GM21390 (cell line): Measurements from ENCODE around the gene ATAD3C.

ENCODE experiments used
- ATAC-seq: cut with Tn5 transposase; IDR thresholded peaks from one replicate; pipeline ENCODE4 v1.9.1; 2021; ENCODE audit not compliant: unreplicated experiment

ATAD3C gene

DNA sequence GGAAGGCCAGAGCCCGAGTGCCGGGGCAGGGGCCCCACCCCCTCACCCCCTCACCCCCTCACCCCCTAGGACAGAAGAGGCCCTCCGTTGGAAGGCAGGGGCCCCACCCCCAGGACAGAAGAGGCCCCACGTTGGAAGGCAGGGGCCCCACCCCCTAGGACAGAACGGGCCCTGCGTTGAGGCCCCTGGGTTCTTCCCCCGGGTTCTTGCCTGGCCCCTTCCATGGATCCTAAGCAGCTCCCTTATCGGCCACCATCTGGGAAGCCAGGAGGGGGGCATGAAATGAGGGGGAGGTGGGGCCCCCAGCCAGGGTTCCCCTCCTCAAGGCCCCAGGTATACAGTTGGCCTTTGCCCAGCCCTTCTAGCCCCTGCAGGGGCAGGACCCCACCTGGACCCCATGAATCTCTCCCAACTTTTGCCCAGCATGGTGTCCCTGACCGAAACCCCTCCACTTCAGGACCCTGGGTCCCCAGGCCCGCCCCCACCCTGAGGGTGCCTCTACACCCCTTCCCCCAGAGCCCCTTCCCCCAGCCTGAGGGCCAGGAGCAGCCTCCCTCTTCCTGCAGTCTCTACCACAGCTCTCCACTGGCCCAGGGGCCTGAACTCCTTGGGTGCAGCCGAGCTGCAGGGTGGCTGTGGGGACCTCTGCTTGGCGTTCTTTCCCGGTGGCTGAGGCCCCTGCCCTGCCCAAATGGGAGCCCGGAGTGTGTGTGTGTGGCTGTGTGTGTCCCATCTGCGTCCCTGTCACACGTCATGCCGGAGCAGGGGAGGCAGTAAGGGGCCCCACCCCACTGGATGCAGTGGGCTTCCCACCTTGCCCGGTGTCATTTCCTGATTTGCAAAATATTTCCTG is 18.3 kb upstream of the ATAD3C start:
- no peak for ATAC-seq

- ATAC-seq: no peak
Observed at GRCh38 chr1:1431845-1432273, 17.6 kb upstream of the ATAD3C start.

GRCh38 chr1:1432274-1432950 is 17.1 kb upstream of the ATAD3C start:
- ATAC-seq: no peak

DNA sequence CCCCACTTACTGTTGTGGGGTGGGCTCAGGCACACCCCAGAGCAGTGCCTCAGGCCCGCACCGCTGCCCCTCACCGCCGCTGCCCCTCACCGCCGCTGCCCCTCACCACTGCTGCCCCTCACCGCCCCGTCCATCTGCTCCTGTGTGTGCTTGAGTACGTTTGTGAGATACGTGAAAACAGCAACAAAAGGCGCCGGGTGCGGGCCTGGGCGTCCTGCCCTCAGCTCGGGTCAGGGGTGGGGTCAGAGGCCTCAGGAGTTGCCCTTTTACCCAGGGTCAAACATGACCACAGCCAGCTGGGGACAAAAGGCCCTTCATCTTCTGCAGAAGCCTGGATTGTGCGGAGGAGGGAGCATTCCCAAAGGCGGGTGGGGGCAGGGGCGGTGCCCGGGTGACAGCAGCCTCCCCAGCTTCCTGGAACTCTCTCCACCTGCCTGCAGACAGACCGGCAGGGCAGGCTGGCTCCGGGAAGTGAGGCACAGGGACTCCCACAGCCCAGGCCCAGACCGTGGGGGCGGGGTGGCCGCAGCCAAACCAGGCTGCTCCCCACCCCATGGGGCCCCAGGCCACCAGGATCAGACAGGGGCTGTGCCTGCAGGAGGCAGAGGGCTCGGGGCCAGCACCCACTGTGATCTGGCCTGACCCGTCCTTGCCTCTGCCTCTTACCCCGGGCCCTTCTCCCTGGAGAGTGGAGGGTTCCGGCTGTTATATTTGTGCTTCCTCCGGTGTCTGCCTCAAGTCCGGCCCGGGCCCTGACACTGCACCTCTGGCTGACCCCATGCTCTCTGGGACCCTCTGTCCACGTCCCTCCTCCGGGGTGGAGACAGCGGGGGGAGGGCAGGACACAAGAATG is 16.3 kb upstream of the ATAD3C start:
- no peak for ATAC-seq

GRCh38 chr1:1433804-1434130 is 15.7 kb upstream of the ATAD3C start:
- no peak for ATAC-seq

DNA sequence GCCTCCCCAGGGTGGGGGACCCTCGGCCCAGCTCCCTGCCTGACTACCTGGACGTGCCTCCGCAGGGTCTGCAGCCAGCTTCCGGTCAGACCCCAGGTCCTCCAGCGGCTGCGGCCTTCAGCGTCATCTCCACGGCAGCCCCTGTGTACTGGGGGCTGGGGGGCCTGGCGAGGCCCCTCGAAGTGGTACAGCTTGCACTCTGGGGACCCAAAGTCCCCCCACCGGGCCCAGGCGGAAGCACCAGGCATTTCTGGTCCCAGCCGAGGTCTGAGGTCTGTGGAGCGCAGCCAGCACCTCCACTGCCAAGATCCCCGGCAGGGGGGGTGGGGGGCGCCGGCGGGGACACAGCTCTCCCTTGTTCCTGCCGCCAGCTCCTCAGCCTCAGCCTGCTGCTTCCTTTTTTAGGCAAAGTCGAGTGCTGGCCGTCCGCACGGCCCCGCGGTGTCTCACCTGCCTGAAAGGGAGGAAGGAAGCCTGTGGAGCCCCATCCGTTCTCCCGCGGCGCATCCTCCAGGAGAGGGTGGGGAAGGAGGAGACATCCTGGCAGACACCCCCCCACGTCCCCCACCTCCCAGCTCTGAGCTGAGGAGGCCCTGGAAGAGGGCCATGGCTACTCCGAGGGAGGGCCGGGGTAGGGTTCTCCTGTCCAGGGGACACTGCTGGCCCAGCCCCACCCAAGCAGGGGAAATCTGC is 15.2 kb upstream of the ATAD3C start:
- ATAC-seq: no peak

GRCh38 chr1:1434824-1435105 is 14.7 kb upstream of the ATAD3C start:
- no peak for ATAC-seq

- no peak for ATAC-seq
Observed at GRCh38 chr1:1435106-1435903, 14.2 kb upstream of the ATAD3C start, which contains the start of gene VWA1. Gene VWA1 (plus strand): TSS chr1:1435690. CDS start chr1:1435749, 59 bp downstream.

GRCh38 chr1:1435911-1436629 is 13.4 kb upstream of the ATAD3C start:
- ATAC-seq: no peak

DNA sequence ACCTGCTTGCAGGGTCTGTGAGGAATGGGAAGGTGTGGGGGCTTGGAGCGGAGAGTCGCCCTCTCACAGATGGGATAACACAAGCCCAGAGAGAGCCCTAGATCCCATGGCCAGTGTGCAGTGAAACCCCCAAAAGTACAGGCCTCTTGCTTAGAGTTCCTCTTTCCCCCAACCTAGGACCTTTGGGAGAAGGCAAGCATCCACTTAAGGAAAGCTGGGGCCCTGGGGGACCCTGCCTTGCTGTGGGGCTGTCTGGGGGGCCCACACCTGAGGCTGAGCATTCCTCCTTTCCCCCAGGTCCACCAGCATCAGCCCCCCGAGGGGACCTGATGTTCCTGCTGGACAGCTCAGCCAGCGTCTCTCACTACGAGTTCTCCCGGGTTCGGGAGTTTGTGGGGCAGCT is 12.9 kb upstream of the ATAD3C start:
- ATAC-seq: no peak

DNA sequence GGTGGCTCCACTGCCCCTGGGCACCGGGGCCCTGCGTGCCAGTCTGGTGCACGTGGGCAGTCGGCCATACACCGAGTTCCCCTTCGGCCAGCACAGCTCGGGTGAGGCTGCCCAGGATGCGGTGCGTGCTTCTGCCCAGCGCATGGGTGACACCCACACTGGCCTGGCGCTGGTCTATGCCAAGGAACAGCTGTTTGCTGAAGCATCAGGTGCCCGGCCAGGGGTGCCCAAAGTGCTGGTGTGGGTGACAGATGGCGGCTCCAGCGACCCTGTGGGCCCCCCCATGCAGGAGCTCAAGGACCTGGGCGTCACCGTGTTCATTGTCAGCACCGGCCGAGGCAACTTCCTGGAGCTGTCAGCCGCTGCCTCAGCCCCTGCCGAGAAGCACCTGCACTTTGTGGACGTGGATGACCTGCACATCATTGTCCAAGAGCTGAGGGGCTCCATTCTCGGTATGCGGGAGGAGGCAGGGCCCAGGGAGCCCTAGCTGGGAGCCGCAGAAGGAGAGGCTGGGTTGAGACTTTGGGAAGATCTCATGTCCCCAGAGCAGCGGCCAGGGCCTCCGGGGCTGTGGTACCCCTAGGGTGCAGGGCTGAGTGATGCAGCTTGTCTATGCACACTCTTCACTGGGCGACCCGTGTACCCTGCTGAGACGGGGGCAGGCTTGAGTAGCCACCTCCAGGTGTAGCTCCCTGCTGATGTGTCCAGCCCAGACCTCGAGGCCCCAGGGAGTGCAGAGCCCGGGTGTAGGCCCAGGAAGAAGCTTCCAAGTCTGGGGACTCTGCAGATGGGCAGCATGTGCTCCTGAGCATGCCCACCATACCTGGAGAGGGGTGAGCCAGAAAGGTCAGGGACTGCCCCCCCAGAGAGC is 12.2 kb upstream of the ATAD3C start:
- ATAC-seq: no peak

DNA sequence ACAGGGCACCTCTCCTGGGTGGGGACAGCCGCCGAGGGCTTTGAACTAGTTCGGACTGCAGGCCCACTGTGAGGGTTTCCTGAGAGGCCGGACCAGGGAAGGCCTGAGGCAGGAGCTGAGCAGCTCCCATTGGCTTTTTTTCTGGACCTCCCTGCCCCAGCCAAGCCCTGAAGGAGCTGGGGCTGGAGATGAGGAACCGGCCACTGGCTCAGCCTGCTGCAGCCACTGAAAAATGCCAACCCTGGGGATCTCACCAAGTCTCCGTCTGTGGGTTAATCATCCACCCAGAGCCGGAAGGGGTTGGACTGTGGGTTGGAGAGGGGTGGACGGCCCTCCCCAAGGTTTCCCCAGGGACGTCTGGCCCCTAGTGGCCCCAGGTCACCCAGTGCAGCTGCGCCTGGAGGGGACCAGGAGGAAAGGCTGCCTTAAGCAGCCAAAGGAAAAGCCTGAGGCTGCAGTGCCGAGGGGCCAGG is 11.5 kb upstream of the ATAD3C start:
- ATAC-seq: no peak

GRCh38 chr1:1438531-1439381 is 10.7 kb upstream of the ATAD3C start:
- no peak for ATAC-seq

DNA sequence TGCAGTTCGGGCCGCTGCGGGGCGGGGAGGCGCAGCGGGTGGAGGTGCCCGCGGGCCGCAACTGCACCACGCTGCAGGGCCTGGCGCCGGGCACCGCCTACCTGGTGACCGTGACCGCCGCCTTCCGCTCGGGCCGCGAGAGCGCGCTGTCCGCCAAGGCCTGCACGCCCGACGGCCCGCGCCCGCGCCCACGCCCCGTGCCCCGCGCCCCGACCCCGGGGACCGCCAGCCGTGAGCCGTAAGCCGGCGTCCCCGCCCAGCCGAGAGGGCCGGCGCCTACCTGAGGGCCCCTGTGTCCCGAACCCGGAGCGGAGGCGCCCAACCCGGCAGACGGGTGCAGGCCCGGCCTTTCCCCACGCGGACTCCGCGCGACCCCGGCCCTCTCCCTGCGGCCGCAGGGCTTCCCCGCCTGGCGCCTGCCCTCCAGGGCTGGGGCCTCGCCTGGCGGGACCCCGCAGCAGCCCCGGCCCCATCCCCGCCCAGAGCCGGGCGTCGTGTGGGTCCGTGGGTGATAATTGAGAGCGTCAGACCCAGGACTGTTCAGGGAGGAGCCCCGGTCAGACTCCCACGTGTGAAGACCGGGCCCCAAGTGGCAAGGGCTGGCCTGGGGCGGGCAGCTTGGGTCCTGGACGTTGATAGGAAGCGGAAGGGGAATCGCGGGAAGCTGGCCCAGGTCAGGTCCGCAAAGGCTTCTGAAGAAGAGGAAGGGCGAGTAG is 9.8 kb upstream of the ATAD3C start:
- no peak for ATAC-seq

GRCh38 chr1:1440262-1441001 is 9.1 kb upstream of the ATAD3C start:
- ATAC-seq: no peak
